GM21423 (cell line): Measurements from ENCODE around the gene MYOZ3.

Experiments
- ATAC-seq: cut with Tn5 transposase; IDR thresholded peaks from one replicate; pipeline ENCODE4 v1.9.1; 2021; ENCODE audit warnings: mild to moderate bottlenecking, moderate library complexity; ENCODE audit not compliant: unreplicated experiment

Gene MYOZ3

GRCh38 chr5:150642567-150642927 is 18.5 kb upstream of the MYOZ3 start:
- ATAC-seq = no peak

- ATAC-seq = no peak
These were observed 17.9 kb upstream of the MYOZ3 start for GRCh38 chr5:150642991-150643710.

- no peak for ATAC-seq
These were observed 17.0 kb upstream of the MYOZ3 start for GRCh38 chr5:150644058-150644457.

GRCh38 chr5:150644514-150644913 is 16.5 kb upstream of the MYOZ3 start:
- ATAC-seq = no peak

GRCh38 chr5:150645070-150645700 is 15.9 kb upstream of the MYOZ3 start:
- no peak for ATAC-seq

GRCh38 chr5:150647275-150648251 is 13.5 kb upstream of the MYOZ3 start:
- no peak for ATAC-seq

GRCh38 chr5:150648294-150649107 is 12.6 kb upstream of the MYOZ3 start:
- no peak for ATAC-seq

GRCh38 chr5:150649108-150650020 is 11.7 kb upstream of the MYOZ3 start:
- ATAC-seq = no peak

- no peak for ATAC-seq
These were observed 10.7 kb upstream of the MYOZ3 start for GRCh38 chr5:150650021-150651006.

GRCh38 chr5:150651382-150651781 is 9.7 kb upstream of the MYOZ3 start:
- ATAC-seq = no peak

- ATAC-seq = no peak
These were observed 9.0 kb upstream of the MYOZ3 start for GRCh38 chr5:150651924-150652671.

- no peak for ATAC-seq
These were observed 7.8 kb upstream of the MYOZ3 start for GRCh38 chr5:150653145-150653761.

- ATAC-seq = no peak
These were observed 7.1 kb upstream of the MYOZ3 start for GRCh38 chr5:150653762-150654556.

- ATAC-seq = no peak
These were observed 5.8 kb upstream of the MYOZ3 start for GRCh38 chr5:150655221-150655620.

GRCh38 chr5:150656191-150657132 is 4.6 kb upstream of the MYOZ3 start:
- ATAC-seq = peak; percentile 80
